Esophagus squamous epithelium (tissue), 4 donors: ENCODE measurements around the gene FBLIM1.

Source experiments
- POLR2A ChIP-seq, 4 donors: fragments of 450-650 bp; IDR thresholded peaks; one replicate each; pipeline ENCODE4 v1.6.1; 2017; ENCODE audit warnings: antibody characterized with exemption in 4 of 4, mild to moderate bottlenecking in 4 of 4, moderate library complexity in 3 of 4
- TF ChIP-seq, protein P1 (sequence below), 6 experiments: fragments of 450-650 bp in 4 of 6; fragments of 200-600 bp in 2 of 6; sonication (generic) in 2 of 6; IDR thresholded peaks; one replicate each; pipeline ENCODE4 v1.5.1; 2016 to 2019; ENCODE audit warnings: antibody characterized with exemption in 6 of 6, mild to moderate bottlenecking in 4 of 6, moderate library complexity in 4 of 6

DNA sequence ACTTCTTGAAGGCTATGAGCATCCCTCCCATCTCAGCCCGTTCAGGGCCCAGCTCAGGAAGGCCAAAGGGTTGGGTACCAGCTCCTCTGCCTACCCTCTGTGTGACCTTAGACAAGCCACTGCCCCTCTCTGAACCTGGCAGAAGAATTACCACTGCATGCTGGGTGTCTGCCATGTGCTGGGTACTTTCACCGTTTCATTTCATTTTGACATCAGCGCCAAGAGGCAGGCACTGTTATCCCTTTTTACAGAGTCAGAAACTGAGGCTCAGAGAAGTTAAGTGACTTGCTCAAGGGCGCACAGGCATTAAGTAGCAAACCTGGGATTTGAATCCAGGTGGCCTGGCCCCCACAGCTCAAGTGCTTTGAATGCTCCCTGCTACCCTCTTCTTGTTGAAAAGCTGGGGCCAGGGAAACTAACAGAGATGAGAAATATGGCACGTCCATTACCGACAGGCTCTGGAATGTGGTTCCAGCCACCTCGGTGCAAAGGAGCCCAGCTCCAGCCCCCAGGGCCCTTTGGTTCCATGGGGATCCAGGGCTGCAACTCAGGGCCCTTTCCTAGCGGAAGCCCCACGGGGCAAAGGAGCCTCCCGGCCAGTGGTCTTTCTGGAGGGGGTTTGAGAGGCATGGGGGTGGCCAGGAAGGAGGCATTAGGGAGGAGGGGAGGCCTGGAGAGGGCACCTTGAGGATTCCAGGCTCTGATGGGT lies 9.8 kb upstream of the FBLIM1 start:
- TF ChIP-seq, protein P1, sequence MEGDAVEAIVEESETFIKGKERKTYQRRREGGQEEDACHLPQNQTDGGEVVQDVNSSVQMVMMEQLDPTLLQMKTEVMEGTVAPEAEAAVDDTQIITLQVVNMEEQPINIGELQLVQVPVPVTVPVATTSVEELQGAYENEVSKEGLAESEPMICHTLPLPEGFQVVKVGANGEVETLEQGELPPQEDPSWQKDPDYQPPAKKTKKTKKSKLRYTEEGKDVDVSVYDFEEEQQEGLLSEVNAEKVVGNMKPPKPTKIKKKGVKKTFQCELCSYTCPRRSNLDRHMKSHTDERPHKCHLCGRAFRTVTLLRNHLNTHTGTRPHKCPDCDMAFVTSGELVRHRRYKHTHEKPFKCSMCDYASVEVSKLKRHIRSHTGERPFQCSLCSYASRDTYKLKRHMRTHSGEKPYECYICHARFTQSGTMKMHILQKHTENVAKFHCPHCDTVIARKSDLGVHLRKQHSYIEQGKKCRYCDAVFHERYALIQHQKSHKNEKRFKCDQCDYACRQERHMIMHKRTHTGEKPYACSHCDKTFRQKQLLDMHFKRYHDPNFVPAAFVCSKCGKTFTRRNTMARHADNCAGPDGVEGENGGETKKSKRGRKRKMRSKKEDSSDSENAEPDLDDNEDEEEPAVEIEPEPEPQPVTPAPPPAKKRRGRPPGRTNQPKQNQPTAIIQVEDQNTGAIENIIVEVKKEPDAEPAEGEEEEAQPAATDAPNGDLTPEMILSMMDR (IDR thresholded peaks at IDR 0.05): no peak
- TF ChIP-seq POLR2A (IDR thresholded peaks at IDR 0.05): no peak
